GM18909 (cell line): ENCODE results near the gene SSX2IP.
"Not testable (repeated sequence)": the region's sequence is repeated elsewhere in the genome, so short reads cannot be mapped to it uniquely, and the experiment has no call there.

Source experiments
- ATAC-seq: cut with Tn5 transposase; IDR thresholded peaks from one replicate; pipeline ENCODE4 v1.9.1; 2021; ENCODE audit warnings: mild to moderate bottlenecking; ENCODE audit not compliant: unreplicated experiment, poor library complexity

The SSX2IP gene

DNA sequence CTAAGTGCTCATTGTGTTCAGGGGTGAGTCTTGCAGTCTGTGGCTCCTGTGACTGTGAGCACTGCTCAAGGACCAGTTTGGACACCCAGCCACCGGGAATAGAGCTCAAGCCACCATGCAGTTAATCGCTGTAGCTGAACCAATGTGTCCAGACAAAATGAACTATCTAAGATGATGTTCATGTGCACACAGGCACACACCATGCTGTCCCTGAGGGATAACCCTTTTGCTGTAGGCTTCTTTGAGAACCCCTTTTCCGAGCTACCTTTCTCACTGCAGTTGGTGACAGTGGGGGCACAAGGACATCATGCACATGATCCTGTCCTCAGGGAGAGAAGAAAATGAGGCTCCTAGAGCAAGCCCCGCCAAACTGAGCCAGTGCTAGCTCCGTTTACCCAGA lies 65.4 kb downstream of the SSX2IP start:
- ATAC-seq: no peak

DNA sequence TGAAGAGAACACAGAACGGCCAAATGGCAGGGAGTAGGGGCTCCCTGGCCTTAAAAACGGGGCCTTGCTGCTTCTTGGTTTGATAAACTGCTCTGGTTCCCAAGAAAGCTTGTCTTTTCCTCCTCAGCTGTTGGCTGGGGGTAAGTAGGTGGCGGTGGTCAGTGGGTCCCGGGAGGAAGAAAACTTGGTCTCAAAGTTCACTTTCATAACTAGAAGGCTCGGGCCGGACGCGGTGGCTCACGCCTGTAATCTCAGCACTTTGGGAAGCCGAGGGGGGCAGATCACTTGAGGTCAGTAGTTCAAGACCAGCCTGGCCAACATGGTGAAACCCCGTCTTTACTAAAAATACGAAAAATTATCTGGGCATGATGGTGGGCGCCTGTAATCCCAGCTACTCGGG lies 68.7 kb downstream of the SSX2IP start:
- ATAC-seq: no peak

GRCh38 chr1:84620720-84621313 lies 69.4 kb downstream of the SSX2IP start:
- ATAC-seq: peak; percentile 97

GRCh38 chr1:84619383-84620102 lies 70.7 kb downstream of the SSX2IP start:
- ATAC-seq: no peak

GRCh38 chr1:84617349-84617748 lies 72.9 kb downstream of the SSX2IP start:
- ATAC-seq: no peak

DNA sequence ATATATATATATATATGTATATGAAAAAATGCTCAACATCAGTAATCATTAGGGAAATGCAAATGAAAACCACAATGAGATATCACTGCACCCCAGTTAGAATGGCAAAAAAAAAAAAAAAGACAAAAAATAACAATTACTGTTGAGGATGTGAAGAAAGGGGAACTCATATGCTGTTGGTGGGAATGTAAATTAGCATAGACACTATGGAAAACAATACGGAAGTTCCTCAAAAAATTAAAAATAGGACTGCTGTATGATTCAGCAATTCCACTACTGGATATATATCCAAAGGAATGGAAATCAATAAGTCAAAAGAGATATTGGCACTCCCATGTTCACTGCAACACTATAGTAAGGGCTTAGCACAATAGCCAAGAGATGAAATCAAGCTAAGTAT lies 74.5 kb downstream of the SSX2IP start:
- ATAC-seq: no peak

DNA sequence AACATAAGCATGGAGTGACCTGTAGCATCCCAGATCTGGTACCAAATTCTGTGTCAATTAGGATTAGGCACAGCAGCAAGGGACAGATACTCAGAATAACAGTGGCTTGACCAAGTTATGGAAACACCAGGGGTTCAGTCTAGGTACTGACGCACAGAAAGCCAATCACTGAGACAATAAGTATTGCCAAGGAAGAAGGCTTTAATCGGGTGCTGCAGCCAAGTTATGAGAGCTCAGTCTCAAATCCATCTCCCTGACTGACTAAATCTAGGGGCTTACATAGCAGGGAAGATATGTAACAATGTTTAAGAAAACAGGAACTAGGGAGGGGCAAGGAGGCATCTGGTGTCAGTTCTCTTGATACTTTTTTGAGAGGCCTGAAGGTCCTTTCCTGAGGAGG lies 76.4 kb downstream of the SSX2IP start:
- no peak for ATAC-seq

DNA sequence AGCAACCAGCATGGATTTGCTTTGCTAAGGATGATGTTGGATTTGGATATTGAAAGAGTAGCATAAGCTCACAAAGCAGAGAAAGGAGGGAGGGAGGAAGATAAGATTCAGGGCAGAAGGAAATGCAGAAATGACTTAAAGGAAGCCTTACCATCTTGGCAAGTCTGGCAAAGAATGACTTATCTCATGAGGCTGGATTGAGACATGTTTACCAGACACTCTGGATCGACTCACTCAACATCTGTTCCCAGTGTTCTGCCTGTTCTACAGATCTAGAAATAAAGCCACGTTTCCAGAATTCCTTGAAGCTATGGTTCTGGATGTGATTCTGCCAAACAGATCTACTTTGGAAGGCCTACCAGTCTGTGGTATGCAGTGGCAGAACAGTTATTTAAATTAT lies 77.2 kb downstream of the SSX2IP start:
- ATAC-seq: no peak

DNA sequence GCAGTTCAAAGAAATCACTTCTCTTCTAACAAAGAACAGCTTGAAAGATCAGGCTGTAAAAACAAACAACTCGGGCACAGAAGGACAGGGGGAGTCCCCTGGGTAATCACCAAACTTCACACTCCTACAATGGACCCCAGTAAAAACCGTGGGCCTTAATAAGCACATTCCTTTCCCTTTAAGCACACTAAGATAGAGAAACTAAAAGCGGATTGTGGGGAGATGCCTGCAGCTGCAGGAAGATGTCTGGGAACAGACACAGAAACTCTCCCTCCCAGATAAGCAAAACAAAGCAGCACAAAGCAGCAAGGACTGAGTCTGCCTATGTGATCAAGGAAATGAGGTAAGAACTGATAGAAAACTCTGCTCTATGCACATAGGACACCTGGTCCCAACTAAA lies 78.5 kb downstream of the SSX2IP start:
- no peak for ATAC-seq

DNA sequence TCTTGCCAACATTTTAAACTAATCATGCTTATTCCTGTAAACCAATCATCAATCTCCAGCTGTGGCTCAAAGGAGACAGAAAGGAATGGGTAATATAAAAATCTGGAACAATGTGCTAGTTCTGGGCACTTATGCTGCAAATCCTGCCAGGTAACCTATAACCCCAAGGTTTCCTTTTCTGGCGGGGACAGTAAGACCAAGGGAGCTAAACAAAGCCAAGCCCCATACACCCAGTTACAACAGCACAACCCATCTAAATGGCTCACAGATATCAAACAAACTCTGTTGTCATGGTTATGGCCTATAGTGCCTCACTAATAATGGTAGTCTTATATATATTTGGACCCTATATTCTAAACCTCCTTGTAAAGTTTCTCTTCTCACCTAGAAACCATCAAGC lies 79.2 kb downstream of the SSX2IP start:
- no peak for ATAC-seq

DNA sequence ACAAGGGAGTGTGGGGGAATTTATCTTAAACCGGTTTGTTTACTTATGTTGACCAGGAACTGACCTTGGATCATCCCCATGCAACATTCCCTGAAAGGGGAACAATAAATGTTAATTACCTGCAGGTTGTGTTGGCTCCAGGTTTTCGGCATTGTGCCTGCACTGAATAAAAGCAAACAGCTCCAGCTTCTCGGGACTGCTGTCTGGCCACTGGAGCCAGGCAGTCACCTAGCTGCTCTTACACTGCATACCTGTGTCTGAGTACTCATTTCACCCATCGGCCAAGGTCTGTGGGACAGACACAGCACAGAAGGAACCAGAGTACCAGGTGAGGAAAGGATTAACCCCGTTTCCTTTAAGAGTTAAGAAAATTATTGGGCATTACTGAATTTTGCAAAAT lies 83.3 kb downstream of the SSX2IP start:
- no peak for ATAC-seq

GRCh38 chr1:84605157-84605556 lies 85.1 kb downstream of the SSX2IP start:
- ATAC-seq: no peak

- no peak for ATAC-seq
These were observed 86.1 kb downstream of the SSX2IP start for GRCh38 chr1:84603941-84604830.

DNA sequence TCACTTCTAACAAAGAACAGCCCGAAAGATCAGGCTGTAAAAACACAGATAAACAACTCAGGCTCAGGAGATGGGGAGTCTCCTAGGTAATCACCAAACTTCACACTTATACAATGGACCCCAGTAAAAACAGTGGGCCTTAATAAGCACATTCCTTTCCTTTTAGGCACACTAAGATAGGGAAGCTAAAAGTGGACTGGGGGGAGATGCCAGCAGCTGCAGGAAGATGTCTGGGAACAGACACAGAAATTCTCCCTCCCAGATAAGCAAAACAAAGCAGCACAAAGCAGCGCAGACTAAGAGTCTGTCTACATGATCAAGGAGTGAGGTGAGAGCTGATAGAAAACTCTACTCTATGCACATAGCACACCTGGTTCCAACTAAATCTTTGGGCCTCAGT lies 87.0 kb downstream of the SSX2IP start:
- ATAC-seq: no peak

DNA sequence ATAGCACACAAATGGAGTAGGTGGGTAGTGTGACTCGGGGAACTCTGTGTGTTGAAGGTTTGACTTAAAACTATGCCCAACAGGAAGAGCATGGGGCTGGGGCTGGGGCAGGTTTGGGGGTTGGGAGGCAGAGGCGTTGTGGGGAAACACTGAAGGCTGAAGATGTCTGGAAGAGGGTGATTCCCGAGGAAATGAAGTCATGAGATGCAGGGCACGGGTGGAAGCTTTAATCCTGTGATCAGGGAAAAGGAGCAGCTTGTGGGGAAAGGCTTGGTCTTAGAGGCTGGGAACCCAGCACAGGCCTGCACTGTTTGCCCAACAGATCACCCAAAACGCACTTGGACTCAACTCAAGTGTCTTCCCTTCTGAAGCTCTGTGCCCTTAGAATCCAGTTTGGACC lies 89.5 kb downstream of the SSX2IP start:
- ATAC-seq: no peak

- ATAC-seq: peak; percentile 79
These were observed 91.2 kb downstream of the SSX2IP start for GRCh38 chr1:84598846-84599741.

DNA sequence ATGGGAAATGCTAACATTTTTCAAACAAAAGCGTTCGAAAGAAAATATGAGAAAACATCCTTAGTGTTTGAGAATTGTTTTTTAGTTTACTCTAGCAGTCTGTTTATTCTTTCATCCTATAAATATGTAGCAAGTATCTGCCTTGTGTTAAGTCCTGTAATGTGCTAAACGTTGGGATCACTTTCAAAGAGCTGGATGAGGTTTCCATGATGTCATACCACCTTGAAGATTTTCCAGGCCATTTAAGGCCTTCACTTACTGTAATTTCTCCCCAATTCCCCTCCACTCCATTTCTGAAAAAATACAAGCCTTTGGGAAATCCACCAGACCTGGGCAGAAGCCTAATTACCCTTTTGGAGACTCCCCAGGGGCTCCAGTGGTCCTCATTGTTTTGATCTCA lies 91.8 kb downstream of the SSX2IP start:
- ATAC-seq: no peak

GRCh38 chr1:84597011-84597410 lies 93.2 kb downstream of the SSX2IP start:
- no peak for ATAC-seq

DNA sequence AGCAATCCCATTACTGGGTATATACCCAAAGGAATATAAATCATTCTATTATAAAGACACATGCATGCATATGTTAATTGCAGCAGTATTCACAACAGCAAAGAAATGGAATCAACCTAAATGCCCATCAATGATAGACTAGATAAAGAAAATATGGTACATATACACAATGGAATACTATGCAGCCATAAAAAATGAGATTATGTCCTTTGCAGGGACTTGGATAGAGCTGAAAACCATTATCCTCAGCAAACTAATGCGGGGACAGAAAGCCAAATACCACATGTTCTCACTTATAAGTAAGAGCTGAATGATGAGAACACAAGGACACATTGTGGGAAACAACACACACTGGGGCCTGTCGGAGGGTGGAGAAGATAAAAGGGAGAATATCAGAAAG lies 95.3 kb downstream of the SSX2IP start:
- ATAC-seq: not testable (repeated sequence)
